Uterus (tissue), 4 donors: Measurements from ENCODE around the gene ZNF578. TPM values are rescaled to one million over a fixed set of nuclear protein-coding genes. Genes with fewer than 3 reads are reported as not detected.
"Not testable (repeated sequence)": the region's sequence is repeated elsewhere in the genome, so short reads cannot be mapped to it uniquely, and the experiment has no call there.

Experiments
- DNase-seq, 2 donors: peaks; one replicate each; pipeline ENCODE4 v3.0.0-alpha.2; 2019 to 2020
- H3K27ac ChIP-seq, 2 donors: fragments of 200-600 bp; sonication (generic); 1 replicate in 1 of 2; 2 replicates in 1 of 2; pipeline ENCODE4 v1.5.1; 2016 to 2018
- H3K27me3 ChIP-seq, 2 donors: fragments of 200-600 bp; sonication (generic); one replicate each; pipeline ENCODE4 v1.5.1; 2018 to 2019; ENCODE audit warnings: control low read depth in 1 of 2
- H3K36me3 ChIP-seq, 2 donors: fragments of 200-600 bp; sonication (generic); one replicate each; pipeline ENCODE4 v1.5.1; 2019; ENCODE audit warnings: control low read depth in 1 of 2
- H3K4me1 ChIP-seq, 2 donors: fragments of 200-600 bp; sonication (generic); one replicate each; pipeline ENCODE4 v1.5.1; 2018 to 2019; ENCODE audit warnings: control low read depth in 1 of 2
- H3K4me3 ChIP-seq, 2 donors: fragments of 200-600 bp; sonication (generic); 1 replicate in 1 of 2; 2 replicates in 1 of 2; pipeline ENCODE4 v1.5.1; 2018 to 2019; ENCODE audit warnings: mild to moderate bottlenecking in 1 of 2
- H3K9me3 ChIP-seq, 2 donors: fragments of 200-600 bp; sonication (generic); one replicate each; pipeline ENCODE4 v1.5.1; 2019; ENCODE audit warnings: control low read depth in 1 of 2
- POLR2A ChIP-seq, 2 donors: fragments of 450-650 bp; IDR thresholded peaks; one replicate each; pipeline ENCODE4 v1.6.1; 2016; ENCODE audit warnings: antibody characterized with exemption in 2 of 2, mild to moderate bottlenecking in 1 of 2, moderate library complexity in 1 of 2
- intact Hi-C: fragments of 100-400 bp; cut with DNase I; formaldehyde crosslinking; loops from one replicate; pipeline ENCODE4 v1.15.1; 2023; ENCODE audit warnings: low total_unique reads
- total RNA-seq, 4 donors: library from RNA; depleted of rRNA in 3 of 4; stranded (reverse); fragments of >200 nt in 3 of 4; gene quantifications; one replicate each; pipeline versions ENCODE4 v1.1.0 to v1.2.4, GENCODE V29; 2014 to 2023
- TF ChIP-seq, protein P1 (sequence below), 4 experiments: fragments of 200-600 bp in 2 of 4; fragments of 450-650 bp in 2 of 4; sonication (generic) in 2 of 4; IDR thresholded peaks; one replicate each; pipeline ENCODE4 v1.5.1; 2016 to 2019; ENCODE audit warnings: antibody characterized with exemption in 4 of 4, mild to moderate bottlenecking in 2 of 4, moderate library complexity in 1 of 4
- donor health status: DM: yes; HTN: yes; CAD: no.

The ZNF578 gene
- total RNA-seq, 4 donors from 2014 or later, result 6.7 to 17.1 (median 10.6) TPM

GRCh38 chr19:52485561-52486240 is 32.3 kb downstream of the ZNF578 start:
- intact Hi-C loops, H3K27me3 ChIP-seq, H3K36me3 ChIP-seq, H3K4me3 ChIP-seq, H3K27ac ChIP-seq, DNase-seq, H3K4me1 ChIP-seq: not testable (repeated sequence)
- peaks cover 0 to 16% of the 10 kb centered on the region in 2 donors for H3K9me3 ChIP-seq

DNA sequence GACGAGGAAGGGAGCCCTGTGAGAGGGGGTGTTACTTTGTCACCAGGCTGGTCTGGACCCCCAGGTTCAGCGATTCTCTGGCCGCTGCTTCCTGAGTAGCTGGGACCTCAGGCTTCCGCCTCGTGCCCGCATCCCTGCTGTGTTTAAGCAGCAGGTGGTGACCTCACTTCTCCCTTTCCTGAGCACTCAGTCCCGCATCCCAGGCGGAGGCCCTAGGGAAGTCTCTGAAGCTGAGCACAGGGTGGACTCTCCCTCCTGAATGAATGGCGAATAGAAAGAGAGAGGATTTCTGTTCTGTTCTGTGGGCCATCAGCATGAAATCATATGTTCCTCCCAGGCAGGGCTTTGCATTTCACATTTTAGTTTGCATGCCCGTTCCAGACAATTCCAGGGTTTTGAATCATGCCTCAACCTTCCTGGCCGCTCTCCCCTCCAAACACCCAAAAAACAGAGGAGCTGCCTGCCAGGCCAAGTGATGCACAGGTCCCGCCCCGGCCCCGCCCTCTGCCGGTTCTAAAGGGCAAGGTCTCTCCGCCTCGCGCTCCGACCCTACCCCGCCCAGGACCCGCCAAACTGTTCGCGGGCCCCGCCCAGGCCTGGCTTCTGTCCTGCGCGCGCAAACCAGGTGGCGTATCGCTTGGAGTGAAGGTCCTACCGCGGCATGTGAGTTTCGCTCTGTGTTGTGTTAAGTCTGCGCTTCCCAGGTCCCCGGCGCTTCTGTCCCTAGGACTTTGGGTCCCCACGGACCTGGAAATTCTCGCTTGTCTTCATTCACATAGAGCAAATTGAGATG is 39.0 kb downstream of the ZNF578 start:
- no peak overlapping the region for H3K27ac ChIP-seq
- no peaks in the 10 kb centered on the region for H3K36me3 ChIP-seq
- no peak for TF ChIP-seq POLR2A (IDR thresholded peaks at IDR 0.05)
- TF ChIP-seq, protein P1, sequence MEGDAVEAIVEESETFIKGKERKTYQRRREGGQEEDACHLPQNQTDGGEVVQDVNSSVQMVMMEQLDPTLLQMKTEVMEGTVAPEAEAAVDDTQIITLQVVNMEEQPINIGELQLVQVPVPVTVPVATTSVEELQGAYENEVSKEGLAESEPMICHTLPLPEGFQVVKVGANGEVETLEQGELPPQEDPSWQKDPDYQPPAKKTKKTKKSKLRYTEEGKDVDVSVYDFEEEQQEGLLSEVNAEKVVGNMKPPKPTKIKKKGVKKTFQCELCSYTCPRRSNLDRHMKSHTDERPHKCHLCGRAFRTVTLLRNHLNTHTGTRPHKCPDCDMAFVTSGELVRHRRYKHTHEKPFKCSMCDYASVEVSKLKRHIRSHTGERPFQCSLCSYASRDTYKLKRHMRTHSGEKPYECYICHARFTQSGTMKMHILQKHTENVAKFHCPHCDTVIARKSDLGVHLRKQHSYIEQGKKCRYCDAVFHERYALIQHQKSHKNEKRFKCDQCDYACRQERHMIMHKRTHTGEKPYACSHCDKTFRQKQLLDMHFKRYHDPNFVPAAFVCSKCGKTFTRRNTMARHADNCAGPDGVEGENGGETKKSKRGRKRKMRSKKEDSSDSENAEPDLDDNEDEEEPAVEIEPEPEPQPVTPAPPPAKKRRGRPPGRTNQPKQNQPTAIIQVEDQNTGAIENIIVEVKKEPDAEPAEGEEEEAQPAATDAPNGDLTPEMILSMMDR (IDR thresholded peaks at IDR 0.05), result no peak
- intact Hi-C loops, result no loop called here
- H3K4me3 ChIP-seq, result no peak overlapping the region
- peak in 1 of 2 donors; percentile 20 for DNase-seq
- H3K4me1 ChIP-seq, result no peaks in the 10 kb centered on the region
- H3K9me3 ChIP-seq, result peaks cover 0 to 8% of the 10 kb centered on the region in 2 donors
- H3K27me3 ChIP-seq, result no peaks in the 10 kb centered on the region

GRCh38 chr19:52492994-52493470 is 39.7 kb downstream of the ZNF578 start:
- H3K4me1 ChIP-seq, result no peaks in the 10 kb centered on the region
- TF ChIP-seq, protein P1 (IDR thresholded peaks at IDR 0.05), result peak in 1 of 4 experiments; percentile 16
- no peak for TF ChIP-seq POLR2A (IDR thresholded peaks at IDR 0.05)
- H3K9me3 ChIP-seq, result peaks cover 0 to 8% of the 10 kb centered on the region in 2 donors
- no peak overlapping the region for H3K4me3 ChIP-seq
- H3K27me3 ChIP-seq, result no peaks in the 10 kb centered on the region
- intact Hi-C loops, result no loop called here
- peak in 1 of 2 donors; percentile 13 for DNase-seq
- H3K36me3 ChIP-seq, result no peaks in the 10 kb centered on the region
- H3K27ac ChIP-seq, result no peak overlapping the region

DNA sequence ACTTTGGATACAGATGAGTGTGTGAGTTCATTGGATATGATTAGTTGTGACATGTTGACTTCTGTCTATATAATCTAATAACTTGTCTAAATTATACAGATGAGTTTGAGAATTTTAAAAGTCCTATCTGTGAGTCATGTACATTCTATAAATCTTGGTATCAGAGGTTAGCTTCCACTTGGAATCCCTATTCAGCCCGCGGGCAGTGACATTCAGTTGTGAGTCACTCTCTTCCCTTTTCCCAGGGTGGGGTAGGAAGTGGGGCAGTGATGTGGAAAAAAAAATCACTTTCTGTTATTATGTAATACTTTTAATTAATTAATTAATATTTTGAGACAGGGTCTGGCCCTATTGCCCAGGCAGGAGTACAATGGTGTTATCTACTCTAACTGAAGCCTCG is 41.2 kb downstream of the ZNF578 start:
- no peaks in the 10 kb centered on the region for H3K36me3 ChIP-seq
- TF ChIP-seq, protein P1 (IDR thresholded peaks at IDR 0.05), result no peak
- no peak for TF ChIP-seq POLR2A (IDR thresholded peaks at IDR 0.05)
- intact Hi-C loops, result no loop called here

GRCh38 chr19:52498571-52498970 is 45.2 kb downstream of the ZNF578 start:
- no peaks in the 10 kb centered on the region for H3K36me3 ChIP-seq
- no peaks in the 10 kb centered on the region for H3K4me1 ChIP-seq
- TF ChIP-seq POLR2A (IDR thresholded peaks at IDR 0.05), result no peak
- TF ChIP-seq, protein P1 (IDR thresholded peaks at IDR 0.05), result no peak
- no peak for DNase-seq
- H3K4me3 ChIP-seq, result no peak overlapping the region
- H3K27me3 ChIP-seq, result no peaks in the 10 kb centered on the region
- H3K9me3 ChIP-seq, result no peaks in the 10 kb centered on the region
- intact Hi-C loops, result no loop called here
- no peak overlapping the region for H3K27ac ChIP-seq

More for the DNA sequence above, 41.2 kb downstream of the ZNF578 start:
- no peaks in the 10 kb centered on the region for H3K4me1 ChIP-seq
- no peak overlapping the region for H3K4me3 ChIP-seq
- no peak for DNase-seq
- H3K9me3 ChIP-seq, result peaks cover 0 to 8% of the 10 kb centered on the region in 2 donors
- no peaks in the 10 kb centered on the region for H3K27me3 ChIP-seq
- H3K27ac ChIP-seq, result no peak overlapping the region

DNA sequence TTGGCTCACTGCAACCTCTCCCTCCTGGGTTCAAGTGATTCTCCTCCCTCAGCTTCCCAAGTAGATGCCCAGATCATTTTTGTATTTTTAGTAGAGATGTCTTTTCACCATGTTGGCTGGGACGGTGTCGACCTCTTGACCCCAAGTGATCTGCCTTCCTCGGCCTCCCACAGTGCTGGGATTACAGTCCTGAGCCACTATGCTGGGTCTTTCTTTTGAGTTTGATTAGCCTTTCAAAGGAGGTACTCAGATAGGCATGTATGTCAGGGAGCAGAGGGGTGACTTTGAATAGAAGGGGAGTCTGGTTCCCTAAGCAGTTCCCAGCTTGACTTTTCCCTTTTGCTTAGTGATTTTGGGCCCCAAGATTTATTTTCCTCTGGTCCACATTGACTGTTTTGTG is 47.1 kb downstream of the ZNF578 start:
- H3K4me3 ChIP-seq, H3K36me3 ChIP-seq, H3K4me1 ChIP-seq, H3K27me3 ChIP-seq, DNase-seq, H3K9me3 ChIP-seq, intact Hi-C loops, H3K27ac ChIP-seq: not testable (repeated sequence)

GRCh38 chr19:52500991-52501390 is 47.6 kb downstream of the ZNF578 start:
- H3K9me3 ChIP-seq, H3K36me3 ChIP-seq, H3K27me3 ChIP-seq, H3K4me1 ChIP-seq, H3K4me3 ChIP-seq, H3K27ac ChIP-seq, intact Hi-C loops, DNase-seq: not testable (repeated sequence)
